Hypothalamus (tissue), 51 donors: ENCODE data around the gene COCH.

Source experiments
- DNase-seq, 51 donors: peaks; one replicate each; lab custom pipeline; 2025; lab: John Stamatoyannopoulos, UW

COCH gene

GRCh38 chr14:30874120-30874998, at the start of gene COCH:
Gene COCH (plus strand): TSS chr14:30874559. CDS start chr14:30874939, 380 bp downstream.
- DNase-seq, result peak in 5 of 51 donors; percentile 3 to 42 (median 22)

DNA sequence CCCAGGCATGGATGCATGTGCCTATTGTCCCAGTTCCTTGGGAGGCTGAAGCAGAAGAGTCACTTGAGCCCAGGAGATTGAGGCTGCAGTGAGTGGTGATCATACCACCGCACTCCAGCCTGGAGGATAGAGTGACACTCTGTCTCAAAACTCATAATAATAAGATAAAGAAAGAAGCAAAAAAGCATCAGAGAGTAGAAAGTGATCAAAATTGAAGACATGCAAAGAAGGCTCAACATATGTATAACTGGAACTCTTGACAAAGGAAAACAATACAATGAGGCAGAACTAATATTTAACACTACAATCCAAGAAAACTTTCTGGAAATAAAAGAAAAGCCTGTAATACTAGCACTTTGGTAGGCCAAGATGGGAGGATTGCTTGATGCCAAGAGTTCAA, 48.3 kb upstream of the COCH start:
- DNase-seq, result no peak

- no peak for DNase-seq
These were observed 44.5 kb upstream of the COCH start for GRCh38 chr14:30829853-30830252.

DNA sequence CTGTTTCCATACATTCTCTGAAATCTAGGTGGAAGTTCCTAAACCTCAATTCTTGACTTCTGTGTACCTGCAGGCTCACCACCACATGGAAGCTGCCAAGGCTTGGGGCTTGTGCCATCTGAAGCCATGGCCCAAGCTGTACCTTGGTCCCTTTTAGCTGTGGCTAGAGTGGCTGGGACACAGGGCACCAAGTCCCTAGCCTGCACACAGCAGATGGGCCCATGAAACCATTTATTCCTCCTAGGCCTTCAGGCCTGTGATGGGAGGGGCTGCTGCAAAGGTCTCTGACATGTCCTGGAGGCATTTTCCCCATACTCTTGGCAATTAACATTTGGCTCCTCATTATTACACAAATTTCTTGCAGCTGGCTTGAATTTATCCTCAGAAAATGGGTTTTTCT, 40.0 kb upstream of the COCH start:
- DNase-seq, result no peak

DNA sequence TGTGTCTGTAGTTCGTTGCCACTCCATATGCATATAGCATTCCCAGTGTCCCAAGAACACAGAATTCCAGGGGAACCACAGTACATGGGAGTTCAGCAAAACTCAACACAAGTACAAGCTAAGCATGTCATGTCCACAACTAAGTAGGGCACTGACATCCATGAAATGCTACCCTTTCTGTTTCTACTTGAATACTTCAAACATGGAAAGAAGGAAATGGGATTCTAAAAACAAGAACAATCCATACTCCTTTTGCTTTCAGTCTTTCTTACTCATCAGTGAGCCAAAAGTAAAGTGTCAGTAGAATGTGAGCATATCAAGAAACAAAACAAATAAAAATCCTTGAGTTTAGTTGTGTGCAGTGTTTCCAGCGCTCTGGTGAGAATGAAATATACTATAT, 36.0 kb upstream of the COCH start:
- no peak for DNase-seq

GRCh38 chr14:30840086-30840779, 34.1 kb upstream of the COCH start:
- DNase-seq, result no peak

- DNase-seq, result no peak
These were observed 31.9 kb upstream of the COCH start for GRCh38 chr14:30842431-30842830.

DNA sequence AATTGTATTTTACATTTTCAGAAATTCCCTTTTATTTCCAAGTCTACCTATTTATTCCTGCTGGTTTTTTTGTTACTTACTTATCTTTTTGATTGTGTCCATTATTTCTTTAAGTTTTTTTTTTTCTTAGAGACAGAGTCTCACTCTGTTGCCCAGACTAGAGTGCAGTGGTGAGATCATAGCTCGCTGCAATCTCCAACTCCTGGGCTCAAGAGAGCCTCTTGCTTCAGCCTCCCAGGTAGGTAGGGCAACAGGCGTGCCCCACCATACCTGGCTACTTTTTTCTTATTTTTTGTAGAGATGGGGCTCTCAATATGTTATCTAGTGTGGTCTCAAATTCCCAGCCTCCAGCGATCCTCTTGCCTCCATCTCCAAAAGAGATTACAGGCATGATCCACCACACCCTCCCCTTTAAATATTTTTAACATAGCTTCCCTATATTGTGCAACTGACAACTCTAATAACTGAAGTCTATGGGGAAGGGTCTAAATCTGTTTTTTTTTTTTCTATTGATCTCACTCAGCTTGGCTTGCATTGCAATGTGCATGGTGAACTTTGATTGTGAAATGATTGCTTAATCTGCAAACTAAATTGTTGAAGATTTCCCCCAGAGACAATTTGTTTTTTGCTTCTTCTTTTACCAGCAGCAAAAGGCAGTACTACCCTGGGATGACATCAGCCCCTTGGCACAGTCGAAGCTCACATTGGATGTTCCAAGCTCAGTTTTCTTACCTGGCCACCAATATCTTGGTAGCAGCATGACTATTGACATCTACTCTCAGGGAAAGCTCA, 25.7 kb upstream of the COCH start:
- DNase-seq, result no peak

DNA sequence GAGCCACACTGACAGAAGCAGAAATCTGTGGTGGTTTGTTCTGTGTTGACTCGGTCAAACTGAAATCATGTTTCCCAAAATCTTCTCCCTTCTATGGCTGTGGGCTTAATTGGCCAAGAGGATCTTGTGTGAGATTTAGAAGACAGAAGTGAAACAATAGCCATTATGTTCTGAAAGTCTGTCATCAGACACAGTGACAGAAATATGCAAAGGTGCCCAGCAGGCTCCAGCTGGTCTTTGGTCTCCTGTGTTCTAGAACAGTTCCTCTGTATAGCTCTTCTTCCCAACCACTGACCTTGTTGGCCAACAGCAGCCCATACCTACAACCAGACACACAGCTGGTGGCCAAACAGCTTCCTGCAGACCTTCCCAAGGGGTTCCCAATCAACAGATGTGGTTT, 25.0 kb upstream of the COCH start:
- DNase-seq, result no peak

- DNase-seq, result no peak
These were observed 24.4 kb upstream of the COCH start for GRCh38 chr14:30849983-30850382.

DNA sequence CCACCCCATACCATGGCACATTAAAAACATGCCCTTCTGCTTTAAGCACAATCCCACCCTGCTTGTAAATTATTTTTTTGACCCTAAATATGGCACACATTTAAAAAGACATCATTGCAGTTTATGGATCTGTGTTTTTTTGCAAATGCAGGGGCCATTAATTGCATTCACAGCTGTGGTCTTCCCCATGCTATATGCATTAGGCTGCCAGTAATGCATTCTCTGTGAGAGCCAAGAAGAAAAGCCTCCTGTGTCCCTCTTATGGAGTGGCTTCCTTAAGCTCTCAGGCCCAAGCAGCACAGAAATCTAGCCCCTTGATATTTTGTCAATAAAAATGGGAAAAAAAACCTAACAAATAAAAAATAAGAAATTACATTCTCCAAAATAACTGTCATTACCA, 20.4 kb upstream of the COCH start:
- DNase-seq, result no peak

- no peak for DNase-seq
These were observed 19.9 kb upstream of the COCH start for GRCh38 chr14:30854492-30854891.

- no peak for DNase-seq
These were observed 18.9 kb upstream of the COCH start for GRCh38 chr14:30855345-30856037.

DNA sequence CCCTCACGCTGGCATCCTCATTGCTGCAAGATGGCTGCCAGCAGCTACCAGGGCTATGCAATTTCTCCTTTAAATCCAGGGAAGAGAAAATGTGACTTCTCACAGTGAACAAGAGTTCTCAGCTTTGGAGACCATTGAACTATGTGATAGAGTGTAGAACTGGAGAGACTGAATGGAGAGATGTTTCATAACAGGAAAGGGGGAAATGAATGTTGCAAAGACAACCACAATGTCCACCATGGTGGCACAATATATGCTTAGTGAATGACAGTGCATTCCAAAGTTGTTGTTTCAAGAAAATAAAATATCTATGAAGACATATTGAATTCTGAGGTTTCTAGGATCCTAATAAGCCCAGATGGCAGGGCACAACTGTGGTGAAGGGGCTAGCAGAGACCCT, 13.2 kb upstream of the COCH start:
- DNase-seq, result no peak

- no peak for DNase-seq
These were observed 9.4 kb upstream of the COCH start for GRCh38 chr14:30864934-30865333.

GRCh38 chr14:30868736-30869135, 5.6 kb upstream of the COCH start:
- DNase-seq, result no peak

GRCh38 chr14:30869551-30870155, 4.7 kb upstream of the COCH start:
- no peak for DNase-seq

DNA sequence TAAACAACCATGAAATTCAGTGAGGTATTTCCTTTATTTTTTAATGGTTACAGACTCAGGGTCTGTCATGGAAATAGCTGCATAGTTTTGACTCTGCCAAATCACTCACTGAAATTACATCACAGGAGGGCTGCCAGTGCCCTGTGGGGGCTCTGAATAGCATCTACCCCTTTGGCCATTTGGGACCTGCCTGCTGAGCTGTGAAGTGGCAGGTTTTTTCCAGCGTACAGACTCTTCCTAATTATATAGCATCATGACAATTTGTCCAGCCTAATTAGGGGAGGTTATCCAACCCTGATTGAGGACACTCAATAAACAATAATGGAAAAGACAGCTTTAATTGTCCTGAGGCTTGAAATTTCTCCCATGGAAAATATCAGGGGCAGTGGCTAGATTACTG, 1.8 kb upstream of the COCH start:
- no peak for DNase-seq

GRCh38 chr14:30873308-30874119, 845 bp upstream of the COCH start:
- DNase-seq, result no peak
